Esophagus muscularis mucosa (tissue), 4 donors: ENCODE results near the gene AJAP1.

Experiments
- CTCF ChIP-seq, 3 experiments: fragments of 200-600 bp in 2 of 3; fragments of 450-650 bp in 1 of 3; sonication (generic) in 2 of 3; IDR thresholded peaks; one replicate each; pipeline ENCODE4 v1.5.1; 2017 to 2019; ENCODE audit warnings: antibody characterized with exemption in 3 of 3, mild to moderate bottlenecking in 2 of 3, moderate library complexity in 1 of 3
- EP300 ChIP-seq: sonication (generic); formaldehyde crosslinking; IDR thresholded peaks from one replicate; pipeline ENCODE4 v1.6.1; 2017; ENCODE audit warnings: antibody characterized with exemption
- POLR2A ChIP-seq: fragments of 450-650 bp; IDR thresholded peaks from one replicate; pipeline ENCODE4 v1.6.1; 2017; ENCODE audit warnings: antibody characterized with exemption, moderate library complexity, mild to moderate bottlenecking, low read depth
- POLR2AphosphoS5 ChIP-seq, 2 donors: sonication (generic); formaldehyde crosslinking; IDR thresholded peaks; one replicate each; pipeline ENCODE4 v1.6.1; 2017; ENCODE audit warnings: antibody characterized with exemption in 2 of 2

- TF ChIP-seq POLR2AphosphoS5 (IDR thresholded peaks at IDR 0.05) (no peak), CTCF (IDR thresholded peaks at IDR 0.05) (no peak), POLR2A (no peak), EP300 (no peak)
These were observed 28.3 kb downstream of the AJAP1 start for GRCh38 chr1:4682607-4683220.
